ENCODE measurements around the gene MIS18BP1.
"Not testable (repeated sequence)": the region's sequence is repeated elsewhere in the genome, so short reads cannot be mapped to it uniquely, and the experiment has no call there.

MIS18BP1 gene

GRCh38 chr14:45253070-45253753, at the start of gene MIS18BP1:
Gene MIS18BP1 (minus strand): TSS chr14:45253202. CDS start chr14:45247286, 5,916 bp downstream.
- FAIRE-seq, result peak; percentile 59

- no peak for FAIRE-seq
Measured at GRCh38 chr14:45298423-45299117, 45.6 kb upstream of the MIS18BP1 start.

- not testable (repeated sequence) for FAIRE-seq
Measured at GRCh38 chr14:45294796-45295195, 41.8 kb upstream of the MIS18BP1 start.

- no peak for FAIRE-seq
Measured at GRCh38 chr14:45290547-45290946, 37.5 kb upstream of the MIS18BP1 start.

- no peak for FAIRE-seq
Measured at GRCh38 chr14:45287610-45288009, 34.6 kb upstream of the MIS18BP1 start.

- no peak for FAIRE-seq
Measured at GRCh38 chr14:45284802-45285201, 31.8 kb upstream of the MIS18BP1 start.

DNA sequence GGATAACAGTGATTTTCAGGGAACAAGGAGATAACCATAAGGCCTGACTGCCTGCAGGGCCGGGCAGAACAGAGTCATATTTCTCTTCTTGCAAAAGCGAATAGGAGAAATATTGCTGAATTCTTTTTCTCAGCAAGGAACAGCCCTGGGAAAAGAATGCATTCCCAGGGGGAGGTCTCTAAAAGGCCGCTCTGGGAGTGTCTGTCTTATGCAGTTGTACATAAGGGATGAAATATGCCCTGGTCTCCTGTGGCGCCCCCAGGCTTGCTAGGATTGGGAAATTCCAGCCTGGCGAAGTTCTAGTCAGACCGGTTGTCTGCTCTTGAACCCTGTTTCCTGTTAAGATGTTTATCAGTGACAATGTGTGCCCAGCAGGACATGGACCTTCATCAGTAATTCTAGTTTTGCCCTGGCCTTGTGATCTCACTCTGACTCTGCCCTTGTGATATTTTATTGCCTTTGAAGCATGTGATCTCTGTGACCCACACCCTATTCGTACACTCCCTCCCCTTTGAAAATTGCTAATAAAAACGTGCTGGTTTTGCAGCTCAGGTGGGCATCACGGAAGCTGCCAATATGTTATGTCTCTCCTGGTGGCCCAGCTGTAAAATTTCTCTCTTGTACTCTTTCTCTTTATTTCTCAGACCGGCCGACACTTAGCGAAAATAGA, 28.9 kb upstream of the MIS18BP1 start:
- not testable (repeated sequence) for FAIRE-seq

GRCh38 chr14:45271858-45272537, 19.0 kb upstream of the MIS18BP1 start:
- FAIRE-seq, result no peak

- no peak for FAIRE-seq
Measured at GRCh38 chr14:45270031-45270430, 17.0 kb upstream of the MIS18BP1 start.

DNA sequence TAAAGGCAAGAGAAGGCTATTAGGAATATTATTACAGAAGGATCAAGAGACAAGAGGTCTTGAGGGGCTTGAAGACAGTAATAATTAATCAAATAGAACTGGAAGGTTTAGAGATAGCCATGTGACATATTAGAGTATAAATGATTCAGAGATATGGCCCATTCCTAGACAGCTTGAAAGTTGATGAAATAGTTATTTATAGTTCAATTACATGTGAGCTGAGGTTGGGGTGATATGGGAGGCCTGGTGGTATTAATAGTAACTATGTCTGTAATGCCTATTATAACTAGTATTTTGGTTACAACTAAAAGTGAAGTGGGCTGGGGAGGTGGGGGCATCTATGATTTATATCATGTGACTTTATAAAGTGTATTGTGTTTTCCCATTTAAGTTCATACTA, 14.1 kb upstream of the MIS18BP1 start:
- FAIRE-seq, result no peak

DNA sequence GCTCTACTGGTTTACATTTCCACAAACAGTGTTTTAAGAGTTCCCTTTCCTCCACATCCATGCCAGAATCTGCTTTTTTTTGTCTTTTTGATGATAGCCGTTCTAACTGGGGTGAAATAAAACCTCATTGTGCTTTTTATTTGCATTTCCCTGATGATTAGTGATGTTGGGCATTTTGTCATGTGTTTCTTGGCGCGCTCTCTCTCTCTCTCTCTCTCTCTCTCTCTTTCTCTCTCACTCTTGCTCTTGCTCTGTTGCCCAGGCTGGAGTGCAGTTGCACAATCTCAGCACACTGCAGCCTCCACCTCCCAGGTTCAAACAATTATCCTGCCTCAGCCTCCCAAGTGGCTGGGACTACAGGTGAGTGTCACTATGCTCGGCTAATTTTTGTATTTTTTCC, 9.6 kb upstream of the MIS18BP1 start:
- FAIRE-seq, result no peak

- no peak for FAIRE-seq
Measured at GRCh38 chr14:45261209-45261608, 8.2 kb upstream of the MIS18BP1 start.

DNA sequence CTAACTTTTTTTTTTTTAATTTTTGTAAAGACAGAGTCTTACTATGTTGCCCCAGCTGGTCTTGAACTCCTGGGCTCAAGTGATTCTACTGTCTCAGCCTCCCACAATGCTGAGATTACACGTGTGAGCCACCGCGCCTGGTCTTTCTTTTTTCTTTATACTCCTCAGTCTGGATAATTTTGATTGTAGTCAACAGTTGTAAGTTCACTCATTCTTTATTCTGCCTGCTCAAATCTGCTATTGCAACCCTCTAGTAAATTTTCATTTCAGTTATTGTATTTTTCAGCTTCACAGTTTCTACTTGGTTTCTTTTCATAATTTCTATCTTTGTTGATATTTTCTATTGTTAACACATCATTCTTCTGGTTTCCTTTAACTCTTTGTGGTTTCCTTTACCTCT, 5.8 kb upstream of the MIS18BP1 start:
- FAIRE-seq, result no peak

DNA sequence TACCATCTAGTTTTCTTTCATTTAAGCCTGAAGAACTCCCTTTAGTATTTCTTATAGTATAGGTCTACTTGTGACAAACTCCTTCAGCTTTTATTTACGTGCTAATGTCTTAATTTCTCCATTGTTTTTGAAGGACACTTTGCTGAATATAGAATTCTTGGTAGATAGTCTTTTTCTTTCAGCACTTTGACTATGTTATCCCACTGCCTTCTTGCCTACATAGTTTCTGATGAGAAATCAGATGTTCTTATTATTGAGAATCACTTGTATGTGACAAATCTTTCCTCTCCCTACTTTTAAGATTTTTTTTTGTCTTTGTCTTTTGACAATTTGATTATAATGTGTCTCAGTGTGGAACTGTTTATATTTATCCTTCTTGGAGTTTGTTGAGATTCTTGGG, 5.1 kb upstream of the MIS18BP1 start:
- FAIRE-seq, result no peak

DNA sequence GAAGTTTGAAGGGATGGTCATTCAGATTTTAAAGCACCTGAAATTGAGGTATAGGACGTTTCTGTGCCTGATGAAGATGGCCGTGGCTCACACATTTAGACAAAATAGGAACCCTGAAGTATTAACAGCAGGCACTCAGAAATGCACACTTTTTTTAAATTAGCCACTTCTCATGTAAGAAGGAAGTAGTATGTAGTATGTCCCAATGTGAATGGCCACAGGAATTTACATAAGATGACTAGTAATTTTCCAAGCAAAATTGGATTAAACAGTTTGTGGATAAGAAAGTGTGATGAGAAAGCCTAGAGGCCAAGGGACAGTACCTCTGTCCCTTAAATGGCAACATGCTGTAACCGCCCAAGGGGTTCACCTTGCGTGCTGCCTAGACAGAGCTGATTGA, 1.8 kb upstream of the MIS18BP1 start:
- no peak for FAIRE-seq

DNA sequence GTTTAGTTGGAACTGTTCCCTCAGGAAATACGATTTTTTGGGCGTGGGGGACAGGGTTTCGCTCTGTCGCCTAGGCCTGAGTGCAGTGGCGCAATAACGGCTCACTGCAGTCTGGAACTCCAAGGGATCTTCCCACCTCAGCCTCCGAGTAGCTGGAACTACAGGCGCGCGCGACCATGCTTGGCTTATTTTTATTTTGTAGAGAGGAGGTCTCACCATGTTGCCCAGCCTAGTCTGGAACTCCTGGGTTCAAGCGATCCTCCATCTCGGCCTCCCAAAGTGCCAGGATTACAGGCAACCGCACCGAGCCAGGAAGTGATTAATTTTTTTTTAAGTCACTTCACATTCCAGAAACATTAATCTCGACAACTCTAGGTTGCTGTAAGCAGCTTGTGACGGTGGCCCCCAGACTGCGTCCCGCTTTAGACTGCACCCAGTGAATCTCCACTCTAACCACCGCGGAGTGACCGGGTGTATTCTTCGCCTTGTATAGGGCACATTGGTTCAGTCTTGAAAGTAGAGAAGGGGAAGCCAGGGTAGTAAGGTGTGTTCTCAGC, 830 bp upstream of the MIS18BP1 start:
- no peak for FAIRE-seq

- no peak for FAIRE-seq
Measured at GRCh38 chr14:45252366-45253069, 484 bp downstream of the MIS18BP1 start.

DNA sequence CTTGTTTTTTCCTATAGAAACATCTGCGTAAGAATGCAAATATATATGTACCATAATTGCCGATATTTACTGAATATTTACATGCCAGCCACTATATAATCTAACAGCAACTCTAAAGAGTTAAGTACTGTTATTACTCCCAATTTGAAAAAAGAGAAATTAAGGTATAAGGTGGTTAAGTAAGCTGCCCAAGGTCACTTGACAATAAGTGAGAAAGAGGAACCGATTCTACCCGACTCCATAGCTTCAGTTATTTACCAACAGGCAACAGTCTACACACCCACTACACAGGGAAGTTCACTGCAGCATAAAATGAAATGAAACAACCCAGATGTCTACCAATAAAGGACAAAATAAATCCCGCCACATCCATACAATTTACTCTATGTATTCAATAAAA, 1.1 kb downstream of the MIS18BP1 start:
- no peak for FAIRE-seq

- peak; percentile 97 for FAIRE-seq
Measured at GRCh38 chr14:45249856-45250575, 3.0 kb downstream of the MIS18BP1 start.

DNA sequence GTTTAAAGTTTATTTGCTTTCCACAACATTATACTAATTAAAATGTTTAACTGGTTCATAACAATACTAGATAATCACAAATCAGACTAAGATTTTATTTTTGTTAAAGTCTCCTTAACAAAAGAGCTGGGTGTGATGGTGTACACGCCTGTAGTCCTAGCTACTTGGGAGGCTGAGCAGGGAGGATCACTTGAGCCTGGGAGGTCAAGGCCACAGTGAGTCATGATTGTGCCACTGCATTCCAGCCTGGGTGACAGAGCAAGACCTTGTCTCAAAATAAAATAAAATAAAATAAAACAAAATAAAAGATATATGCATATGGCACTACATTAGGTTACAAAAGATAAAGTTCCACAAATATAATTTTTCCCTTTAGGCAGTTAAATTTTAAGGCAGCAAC, 5.6 kb downstream of the MIS18BP1 start:
- FAIRE-seq, result no peak

- FAIRE-seq, result no peak
Measured at GRCh38 chr14:45246691-45247090, 6.3 kb downstream of the MIS18BP1 start.

DNA sequence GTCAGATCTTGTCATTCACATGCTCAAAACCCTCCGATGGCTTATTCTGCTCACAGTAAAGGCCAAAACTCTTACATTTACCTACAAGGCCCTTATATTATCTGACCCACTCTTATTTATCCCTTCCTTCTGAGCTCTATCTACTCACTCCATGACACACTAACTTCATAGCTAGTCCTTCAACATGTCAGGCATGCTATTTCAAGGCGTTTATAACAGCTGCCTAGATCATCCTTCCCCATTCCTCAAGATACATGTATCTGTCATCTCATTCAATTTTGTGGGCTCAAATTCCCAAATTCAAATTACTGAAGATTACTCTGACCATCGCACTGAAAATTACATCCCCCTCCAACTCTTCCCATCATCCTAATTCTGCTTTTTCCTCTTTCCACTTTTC, 6.9 kb downstream of the MIS18BP1 start:
- no peak for FAIRE-seq
